Activated CD4-positive, alpha-beta T cell treated with anti-CD3 and anti-CD28 coated beads, Interleukin-2, amount 50 U/mL, for 1 hour (primary cell): ENCODE data around the gene UBASH3B.
A peak's percentile ranks its signal among the peaks of the same experiment; 100 is the strongest.

Experiments used
- DNase-seq: peaks from one replicate; pipeline ENCODE4 v3.0.0-alpha.2; 2020

Gene UBASH3B

GRCh38 chr11:122647736-122648275 is 7.7 kb upstream of the UBASH3B start:
- no peak for DNase-seq

- no peak for DNase-seq
These were observed 6.4 kb upstream of the UBASH3B start for GRCh38 chr11:122649116-122649515.

- DNase-seq: no peak
These were observed 4.9 kb upstream of the UBASH3B start for GRCh38 chr11:122650619-122651018.

GRCh38 chr11:122652495-122652894 is 3.0 kb upstream of the UBASH3B start:
- DNase-seq: no peak

- DNase-seq: no peak
These were observed 1.5 kb upstream of the UBASH3B start for GRCh38 chr11:122653916-122654585.

GRCh38 chr11:122656073-122656630 is 630 bp downstream of the UBASH3B start:
- peak; percentile 40 for DNase-seq

GRCh38 chr11:122656631-122657101 is 1.1 kb downstream of the UBASH3B start:
- DNase-seq: peak; percentile 20

GRCh38 chr11:122659676-122660554 is 4.4 kb downstream of the UBASH3B start:
- DNase-seq: no peak

GRCh38 chr11:122661182-122661945 is 5.8 kb downstream of the UBASH3B start:
- no peak for DNase-seq

GRCh38 chr11:122663056-122663740 is 7.7 kb downstream of the UBASH3B start:
- DNase-seq: no peak

- DNase-seq: no peak
These were observed 8.2 kb downstream of the UBASH3B start for GRCh38 chr11:122663764-122664163.

GRCh38 chr11:122664188-122664587 is 8.7 kb downstream of the UBASH3B start:
- no peak for DNase-seq

GRCh38 chr11:122665861-122666260 is 10.3 kb downstream of the UBASH3B start:
- no peak for DNase-seq

GRCh38 chr11:122666743-122667142 is 11.2 kb downstream of the UBASH3B start:
- DNase-seq: no peak

- no peak for DNase-seq
These were observed 13.1 kb downstream of the UBASH3B start for GRCh38 chr11:122668562-122669090.

- DNase-seq: no peak
These were observed 14.6 kb downstream of the UBASH3B start for GRCh38 chr11:122670131-122670530.

GRCh38 chr11:122671400-122671891 is 15.9 kb downstream of the UBASH3B start:
- DNase-seq: no peak

GRCh38 chr11:122672892-122673291 is 17.4 kb downstream of the UBASH3B start:
- DNase-seq: no peak

GRCh38 chr11:122673701-122674100 is 18.2 kb downstream of the UBASH3B start:
- DNase-seq: no peak

- DNase-seq: no peak
These were observed 21.1 kb downstream of the UBASH3B start for GRCh38 chr11:122676638-122677037.

- no peak for DNase-seq
These were observed 21.7 kb downstream of the UBASH3B start for GRCh38 chr11:122677256-122677655.

GRCh38 chr11:122678406-122678805 is 22.9 kb downstream of the UBASH3B start:
- DNase-seq: no peak
